HG03575 (cell line): ENCODE results near the gene CHTF18.

Experiments
- ATAC-seq: cut with Tn5 transposase; IDR thresholded peaks from one replicate; pipeline ENCODE4 v1.9.1; 2021; ENCODE audit not compliant: unreplicated experiment, insufficient number of reproducible peaks, low FRiP score; ENCODE audit errors: extremely low read depth

Gene CHTF18

GRCh38 chr16:787321-787966 lies 976 bp upstream of the CHTF18 start:
- ATAC-seq: no peak

- ATAC-seq: no peak
These were observed 432 bp upstream of the CHTF18 start, which contains the start of gene RPUSD1 for GRCh38 chr16:787978-788398. TSS of gene RPUSD1 (minus strand) at chr16:788381. CDS start at chr16:787737, 644 bp downstream.

- no peak for ATAC-seq
These were observed 901 bp downstream of the CHTF18 start for GRCh38 chr16:789191-789850.

DNA sequence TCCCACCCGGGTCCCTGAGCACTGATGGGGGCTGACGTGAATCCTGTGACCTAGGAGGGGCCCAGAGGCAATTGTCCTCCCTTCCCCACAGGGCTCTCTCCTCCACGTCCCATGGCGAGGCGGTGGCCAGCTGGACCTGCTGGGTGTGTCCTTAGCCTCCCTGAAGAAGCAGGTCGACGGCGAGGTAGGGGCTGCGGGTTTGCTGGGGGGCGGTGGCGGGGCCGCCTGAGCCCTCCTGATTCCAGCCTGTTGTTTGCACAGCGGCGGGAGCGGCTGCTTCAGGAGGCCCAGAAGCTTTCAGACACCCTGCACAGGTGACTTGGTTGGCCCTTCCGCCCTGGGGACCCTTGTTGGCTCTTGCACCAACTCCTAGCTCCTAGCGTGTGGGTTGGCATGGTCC lies 1.7 kb downstream of the CHTF18 start:
- no peak for ATAC-seq

DNA sequence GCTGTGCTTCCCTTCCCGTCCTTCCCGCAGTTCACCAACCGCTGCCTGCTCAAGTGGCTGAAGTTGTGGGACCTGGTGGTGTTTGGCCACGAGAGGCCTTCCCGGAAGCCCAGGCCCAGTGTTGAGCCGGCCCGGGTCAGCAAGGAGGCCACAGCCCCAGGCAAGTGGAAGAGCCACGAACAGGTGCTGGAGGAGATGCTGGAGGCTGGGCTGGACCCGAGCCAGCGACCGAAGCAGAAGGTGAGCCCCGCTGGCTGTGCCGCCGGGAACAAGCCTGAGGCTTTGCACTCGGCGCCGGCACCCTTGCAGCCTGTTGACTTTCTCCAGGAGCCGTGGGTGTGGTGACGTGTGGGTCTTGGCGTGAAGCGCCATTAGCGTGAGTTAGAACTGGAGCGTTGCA lies 2.7 kb downstream of the CHTF18 start:
- ATAC-seq: no peak

- no peak for ATAC-seq
These were observed 4.0 kb downstream of the CHTF18 start for GRCh38 chr16:792221-792995.

DNA sequence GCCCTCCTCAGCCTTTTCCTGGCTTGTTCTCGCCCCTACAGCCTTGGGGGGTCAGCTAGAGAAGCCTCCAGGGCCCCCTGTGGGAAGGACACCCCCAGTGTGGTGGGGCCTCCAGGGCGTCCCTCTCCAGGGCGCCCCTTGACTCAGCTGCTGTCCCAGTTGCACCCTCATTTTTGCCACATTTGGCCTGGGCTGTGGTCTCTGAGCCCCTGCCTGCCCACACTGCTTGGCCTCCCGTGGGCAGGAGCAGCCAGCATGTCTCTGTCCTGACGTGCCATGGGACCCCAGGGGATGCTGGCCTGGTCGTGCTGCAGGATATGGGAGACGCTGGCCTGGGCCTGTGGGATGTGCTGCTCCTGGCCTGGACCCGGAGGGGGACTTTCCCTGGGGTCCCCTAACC lies 5.0 kb downstream of the CHTF18 start:
- no peak for ATAC-seq

DNA sequence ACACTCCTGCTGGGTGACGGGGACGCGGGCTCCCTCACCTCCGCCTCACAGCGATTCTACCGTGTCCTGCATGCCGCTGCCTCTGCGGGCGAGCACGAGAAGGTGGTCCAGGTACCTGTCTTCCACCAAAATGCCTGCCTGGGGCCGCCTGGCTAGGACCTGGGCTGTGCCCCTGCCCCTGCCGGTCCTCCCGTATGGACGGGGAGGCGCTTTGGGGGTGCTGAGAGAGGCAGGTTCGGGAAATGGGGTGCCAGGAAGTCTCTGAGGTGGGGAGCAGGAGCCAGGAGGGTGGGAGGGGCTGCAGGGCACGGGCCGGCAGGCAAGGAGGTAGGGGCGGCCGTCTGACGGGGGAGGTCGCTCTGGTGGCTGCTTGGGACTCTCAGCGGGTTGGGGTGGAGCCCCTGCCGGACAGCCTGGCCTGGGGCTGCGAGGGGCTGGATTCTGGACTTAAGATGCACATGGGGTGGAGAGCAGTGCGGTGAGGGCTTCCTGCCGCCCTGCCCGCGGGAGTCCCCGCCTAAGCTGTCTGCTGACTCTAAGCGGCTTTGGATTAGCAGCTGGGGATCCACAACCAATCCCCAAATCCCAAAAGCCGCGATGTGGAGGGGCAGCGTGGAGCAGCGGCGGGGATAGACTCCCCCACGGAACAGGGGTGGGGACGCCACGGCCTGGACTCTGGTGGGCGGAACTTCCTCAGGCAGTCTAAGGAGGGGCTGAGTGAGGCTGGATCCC lies 5.8 kb downstream of the CHTF18 start:
- ATAC-seq: no peak

- no peak for ATAC-seq
These were observed 6.5 kb downstream of the CHTF18 start for GRCh38 chr16:794853-795466.

GRCh38 chr16:795580-796229 lies 7.3 kb downstream of the CHTF18 start:
- ATAC-seq: no peak

DNA sequence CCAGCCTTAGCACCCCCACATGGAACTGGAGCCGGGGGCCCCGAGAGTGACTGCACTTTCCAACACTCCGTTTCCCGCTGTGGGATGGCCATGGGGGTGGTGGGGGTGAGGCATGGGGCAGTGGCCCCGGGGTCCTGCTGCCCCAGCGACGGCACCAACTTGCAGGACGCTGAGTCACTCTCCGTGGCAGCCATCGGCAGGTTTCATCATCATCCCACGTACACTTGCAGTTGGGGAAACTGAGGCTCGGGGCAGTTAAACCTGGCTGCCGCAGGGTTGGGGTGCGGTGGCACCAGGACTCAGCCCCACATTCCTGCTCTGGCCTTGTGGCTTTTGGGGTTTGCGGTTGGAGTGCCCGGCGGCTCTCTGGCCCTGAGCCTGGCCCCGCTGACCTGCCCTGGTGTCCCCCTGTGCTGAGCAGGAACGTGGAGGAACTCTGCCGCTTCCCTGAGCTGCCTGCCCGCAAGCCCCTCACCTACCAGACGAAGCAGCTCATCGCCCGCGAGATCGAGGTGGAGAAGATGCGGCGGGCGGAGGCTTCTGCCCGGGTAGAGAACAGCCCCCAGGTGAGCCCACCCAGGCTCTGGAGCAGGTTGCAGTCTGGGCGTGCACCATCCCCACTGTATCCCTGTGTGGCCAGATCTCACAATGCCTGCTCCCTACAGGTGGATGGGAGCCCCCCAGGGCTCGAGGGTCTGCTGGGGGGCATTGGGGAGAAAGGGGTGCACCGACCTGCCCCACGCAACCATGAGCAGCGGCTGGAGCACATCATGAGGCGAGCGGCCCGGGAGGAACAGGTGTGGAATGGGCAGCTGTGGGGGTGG lies 8.1 kb downstream of the CHTF18 start:
- no peak for ATAC-seq

- ATAC-seq: no peak
These were observed 8.7 kb downstream of the CHTF18 start for GRCh38 chr16:797120-797420.

- ATAC-seq: no peak
These were observed 9.3 kb downstream of the CHTF18 start for GRCh38 chr16:797686-798085.

DNA sequence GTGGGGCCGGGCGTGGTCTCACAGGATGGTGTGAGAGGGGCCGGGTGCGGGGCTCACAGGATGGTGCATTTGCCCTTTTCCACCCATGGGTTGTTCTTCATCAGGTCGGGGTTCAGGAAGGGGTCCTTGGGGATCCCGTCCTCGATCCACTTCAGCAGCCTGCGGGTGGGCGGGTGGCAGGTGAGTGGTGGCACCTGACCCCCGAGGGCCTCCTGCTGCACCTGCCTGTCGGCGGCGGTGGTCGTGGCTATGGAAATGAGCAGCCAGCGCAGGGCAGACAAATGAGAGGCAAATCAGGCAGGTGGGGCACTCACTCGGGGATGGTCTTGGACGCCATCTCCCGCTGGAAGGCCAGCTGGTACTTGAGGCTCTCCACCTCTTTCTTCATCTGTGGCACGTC lies 10.2 kb downstream of the CHTF18 start:
- ATAC-seq: no peak

DNA sequence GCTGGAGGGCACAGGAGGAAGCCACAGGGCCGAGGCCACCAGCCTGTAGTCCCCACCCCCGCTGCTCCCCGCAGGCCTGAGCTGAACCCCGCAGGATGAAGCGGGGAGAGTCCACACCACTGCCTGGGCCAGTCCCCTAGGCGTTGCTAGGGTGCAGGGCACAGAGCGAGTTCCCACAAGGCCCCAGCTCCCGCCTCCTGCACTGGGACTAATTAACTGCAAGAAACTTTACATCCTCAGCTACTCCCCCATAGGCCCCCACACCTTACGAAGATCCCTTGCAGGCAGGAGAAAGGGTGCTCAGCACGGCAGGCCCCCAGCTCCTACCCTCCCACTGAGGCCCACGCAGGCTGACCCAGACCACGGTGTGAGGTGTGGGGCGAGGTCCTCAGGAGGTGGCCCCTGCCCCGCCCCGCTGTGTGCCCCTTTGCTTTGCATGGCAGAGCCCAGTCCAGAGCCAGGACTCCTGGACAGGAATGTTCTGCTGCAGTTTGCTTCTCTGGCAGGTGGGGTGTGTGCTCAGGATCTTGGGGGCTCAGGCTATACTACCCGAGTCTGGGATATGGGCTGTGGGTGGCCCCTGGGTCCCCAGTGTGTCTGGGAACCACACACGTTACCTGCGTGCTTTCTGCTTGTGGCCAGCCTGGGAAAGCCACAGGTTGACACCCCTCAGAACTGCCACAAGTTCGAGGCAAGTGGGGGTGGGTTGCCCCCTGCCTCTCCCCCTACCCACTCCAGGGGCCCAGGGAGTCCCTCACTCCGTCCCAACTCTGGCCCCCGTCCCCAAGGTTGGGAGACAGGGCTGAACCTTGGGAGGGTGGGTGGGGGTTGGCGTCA lies 10.9 kb downstream of the CHTF18 start:
- ATAC-seq: no peak

- no peak for ATAC-seq
These were observed 11.8 kb downstream of the CHTF18 start, which contains the start of gene GNG13 for GRCh38 chr16:799948-800833. TSS of gene GNG13 (minus strand) at chr16:800734. CDS start at chr16:799077, 1,657 bp downstream.
